Fibroblast of the aortic adventitia (primary cell): ENCODE data around the gene C9orf57. TPM values are rescaled to one million over a fixed set of nuclear protein-coding genes. Genes with fewer than 3 reads are reported as not detected.

Source experiments
- DNase-seq: peaks from one replicate; pipeline ENCODE4 v3.0.0-alpha.2; 2010; ENCODE audit warnings: low read depth
- H3K4me3 ChIP-seq: 2 replicates; pipeline ENCODE4 v1.5.1; 2011; ENCODE audit warnings: low read depth, mild to moderate bottlenecking, control low read depth, low read length, moderate library complexity
- CTCF ChIP-seq: IDR thresholded peaks from 2 replicates; pipeline ENCODE4 v1.5.1; 2011; ENCODE audit warnings: mild to moderate bottlenecking, low read length, control low read depth, inconsistent platforms; ENCODE audit not compliant: insufficient read depth
- total RNA-seq: library from RNA; depleted of rRNA; stranded (reverse); fragments of >200 nt; gene quantifications from 2 replicates; pipeline ENCODE4 v1.2.3, GENCODE V29; 2012; ENCODE audit warnings: low replicate concordance

Gene C9orf57
- total RNA-seq, 1 donor, result not detected

GRCh38 chr9:72041775-72042194, 18.6 kb downstream of the C9orf57 start:
- no peak for TF ChIP-seq CTCF
- H3K4me3 ChIP-seq, result no peak overlapping the region
- DNase-seq, result peak; percentile 70

GRCh38 chr9:72041369-72041768, 19.0 kb downstream of the C9orf57 start:
- no peak for DNase-seq
- H3K4me3 ChIP-seq, result no peak overlapping the region
- no peak for TF ChIP-seq CTCF

GRCh38 chr9:72039532-72039931, 20.9 kb downstream of the C9orf57 start:
- TF ChIP-seq CTCF, result no peak
- H3K4me3 ChIP-seq, result no peak overlapping the region
- no peak for DNase-seq

- no peak overlapping the region for H3K4me3 ChIP-seq
- TF ChIP-seq CTCF, result peak; percentile 96
- DNase-seq, result peak; percentile 81
Observed at GRCh38 chr9:72038890-72039410, 21.5 kb downstream of the C9orf57 start.

- no peak for TF ChIP-seq CTCF
- no peak overlapping the region for H3K4me3 ChIP-seq
- DNase-seq, result no peak
Observed at GRCh38 chr9:72038408-72038807, 22.0 kb downstream of the C9orf57 start.

GRCh38 chr9:72037571-72037970, 22.8 kb downstream of the C9orf57 start:
- no peak for TF ChIP-seq CTCF
- no peak overlapping the region for H3K4me3 ChIP-seq
- no peak for DNase-seq

- no peak overlapping the region for H3K4me3 ChIP-seq
- DNase-seq, result no peak
- TF ChIP-seq CTCF, result no peak
Observed at GRCh38 chr9:72030767-72031166, 29.6 kb downstream of the C9orf57 start.
